Skin of body (tissue), 2 donors: ENCODE measurements around the gene E2F6. TPM values are rescaled to one million over a fixed set of nuclear protein-coding genes. Genes with fewer than 3 reads are reported as not detected.

Experiments used
- DNase-seq: peaks from one replicate; lab custom pipeline; 2025; lab: John Stamatoyannopoulos, UW
- total RNA-seq: library from RNA; depleted of rRNA; stranded (reverse); fragments of >200 nt; gene quantifications from one replicate; pipeline ENCODE4 v1.2.3, GENCODE V29; 2014

The E2F6 gene
- total RNA-seq, 1 donor from 2014 or later = 9.6 TPM

DNA sequence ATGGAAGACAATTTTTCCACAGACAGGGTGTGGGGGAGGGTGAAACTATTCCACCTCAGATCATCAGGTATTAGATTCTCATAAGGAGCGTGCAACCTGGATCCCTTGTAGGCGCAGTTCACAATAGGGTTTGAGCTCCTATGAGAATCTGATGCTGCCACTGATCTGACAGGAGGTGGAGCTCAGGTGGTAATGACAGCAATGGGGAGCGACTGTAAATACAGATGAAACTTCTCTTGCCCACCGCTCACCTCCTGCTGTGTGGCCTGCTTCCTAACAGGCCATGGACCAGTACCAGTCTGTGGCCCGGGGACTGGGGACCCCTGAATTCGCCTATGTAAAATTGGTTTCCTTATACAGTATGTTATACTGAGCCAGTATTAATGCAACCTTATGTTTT, 27.3 kb upstream of the E2F6 start:
- no peak for DNase-seq

DNA sequence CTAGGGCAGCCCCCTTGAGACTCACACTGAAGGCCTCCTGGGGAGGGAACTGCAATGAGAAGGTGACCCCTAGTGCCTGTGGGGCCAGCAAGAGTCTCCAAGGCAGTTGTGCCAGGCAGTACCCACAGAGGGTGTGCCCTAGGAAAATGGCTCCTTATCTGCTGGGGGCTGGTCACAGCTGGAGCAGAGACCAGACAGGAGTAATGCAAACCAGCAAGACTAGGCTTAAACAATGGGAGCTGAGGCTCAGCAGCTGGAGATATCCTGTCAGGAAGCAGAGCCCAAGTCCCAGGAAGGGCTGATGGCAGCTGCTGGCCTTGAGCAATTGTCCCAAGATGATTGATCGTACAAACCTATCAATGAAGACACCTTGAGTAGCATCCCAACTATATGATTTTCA, 26.8 kb upstream of the E2F6 start:
- DNase-seq = no peak

DNA sequence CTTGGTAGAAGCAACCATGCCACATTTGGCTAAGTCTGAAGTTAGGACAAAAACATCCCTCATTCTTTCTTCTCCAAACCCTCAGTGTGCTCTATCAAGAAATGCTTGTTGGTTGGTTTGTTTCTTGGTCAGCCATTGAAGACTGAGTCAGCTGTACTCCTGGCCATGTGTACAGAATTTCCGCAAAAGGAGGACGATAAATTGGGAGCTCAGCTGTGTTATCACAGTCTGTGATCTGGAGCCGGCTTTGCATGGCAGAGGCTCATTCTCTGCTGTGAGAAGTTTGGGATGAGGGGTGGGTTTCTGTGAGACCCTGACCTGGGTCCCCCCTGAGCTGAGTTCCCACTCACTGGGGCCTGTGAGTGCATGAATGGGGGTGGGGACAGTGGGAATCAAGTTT, 26.3 kb upstream of the E2F6 start:
- no peak for DNase-seq

DNA sequence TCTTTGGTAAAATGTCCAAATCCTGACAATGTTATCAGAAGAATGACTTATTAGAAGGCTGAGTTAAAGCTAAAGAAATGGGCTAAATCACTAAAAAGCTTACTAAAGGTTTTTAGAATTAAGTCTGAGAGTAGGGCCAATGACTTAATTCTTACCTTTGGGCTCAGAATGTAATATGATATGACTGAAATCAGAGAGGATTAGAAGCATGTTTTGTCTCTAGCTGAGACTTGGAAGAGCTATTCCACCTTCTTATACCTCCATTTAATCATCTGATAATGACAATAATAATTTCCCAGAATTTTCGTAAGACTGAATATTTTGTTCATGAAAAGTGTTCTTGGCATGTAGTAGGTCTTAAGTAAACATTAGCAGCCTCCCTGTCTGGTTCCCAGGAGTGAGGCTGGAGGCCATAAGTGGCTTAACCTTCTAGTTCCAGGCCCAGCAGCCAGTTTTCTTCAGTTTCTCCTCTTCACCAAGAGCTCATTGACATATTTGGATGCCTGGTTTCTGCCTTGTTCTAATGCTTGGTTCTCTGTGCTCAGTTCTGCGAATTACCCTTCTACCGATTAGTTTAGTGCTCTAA, 25.5 kb upstream of the E2F6 start:
- no peak for DNase-seq

DNA sequence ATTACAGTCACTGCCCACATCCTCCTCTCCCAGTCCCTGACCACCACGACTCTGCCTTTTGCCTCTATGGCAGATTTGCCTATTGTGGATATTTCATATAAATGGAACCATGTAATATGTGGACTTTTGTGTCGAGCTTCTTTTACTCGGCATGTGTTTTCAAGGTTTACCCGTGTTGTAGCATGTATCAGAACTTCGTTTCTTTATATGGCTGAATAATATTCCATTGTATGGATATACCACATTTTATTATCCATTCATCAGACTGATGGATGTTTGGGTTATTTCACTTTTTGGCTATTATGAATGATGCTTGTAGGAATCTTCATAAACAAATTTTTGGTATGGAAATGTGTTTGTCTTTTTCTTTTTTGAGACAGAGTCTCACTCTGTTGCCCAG, 24.2 kb upstream of the E2F6 start:
- DNase-seq = no peak

DNA sequence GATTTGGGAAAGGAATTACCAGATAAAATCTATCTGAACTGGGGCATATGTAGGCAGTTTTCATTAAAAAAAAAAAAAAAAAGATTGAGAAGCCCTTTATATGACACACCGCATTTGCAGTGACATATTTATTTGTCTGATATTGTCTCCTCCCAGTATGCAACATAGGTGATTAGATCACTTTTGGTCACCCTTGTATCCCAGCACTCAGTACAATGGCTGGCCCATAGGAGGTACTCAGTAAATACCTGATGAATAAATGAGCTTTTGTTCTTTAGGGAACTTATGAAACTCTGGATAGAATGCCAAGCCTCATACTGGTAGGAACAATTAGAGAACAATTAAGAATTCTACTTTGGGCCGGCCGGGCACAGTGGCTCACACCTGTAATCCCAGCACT, 22.8 kb upstream of the E2F6 start:
- DNase-seq = no peak

DNA sequence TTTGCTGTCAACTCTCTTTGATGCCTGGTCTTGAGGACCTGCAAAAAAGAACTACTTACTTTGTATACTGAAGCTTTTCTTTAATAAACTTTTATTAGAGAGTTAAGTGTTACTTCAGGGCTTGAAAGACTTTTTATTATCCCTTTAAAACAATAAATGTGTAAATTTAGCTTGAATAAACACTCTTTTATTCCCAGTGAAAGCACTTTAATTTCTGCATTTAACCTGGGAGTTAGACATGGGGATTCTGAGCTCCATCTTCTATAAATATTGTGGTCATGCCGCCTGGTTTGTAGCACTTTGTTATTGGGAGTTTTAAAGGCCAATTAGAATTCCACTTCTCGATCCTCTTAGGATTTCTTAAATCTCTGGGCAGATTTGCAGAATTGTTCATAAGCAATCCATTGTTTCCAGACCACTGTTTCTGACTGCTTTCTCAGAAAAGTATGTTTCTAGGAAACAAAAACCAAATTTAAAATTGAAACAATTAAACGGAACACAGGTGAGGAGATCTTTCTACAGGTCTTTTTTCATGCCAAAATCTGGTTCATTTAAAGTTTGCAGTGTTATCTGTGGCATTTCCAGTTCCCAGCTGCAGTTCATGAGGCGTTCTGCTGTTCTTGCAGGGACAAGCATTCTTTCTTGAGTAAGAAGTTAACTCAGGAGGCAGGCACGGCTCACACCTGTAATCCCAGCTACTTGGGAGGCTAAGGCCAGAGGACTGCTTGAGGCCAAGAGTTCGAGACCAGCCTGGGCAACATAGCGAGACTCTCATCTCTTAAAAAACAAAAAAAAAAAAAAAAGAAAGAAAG, 18.1 kb upstream of the E2F6 start:
- DNase-seq = no peak

DNA sequence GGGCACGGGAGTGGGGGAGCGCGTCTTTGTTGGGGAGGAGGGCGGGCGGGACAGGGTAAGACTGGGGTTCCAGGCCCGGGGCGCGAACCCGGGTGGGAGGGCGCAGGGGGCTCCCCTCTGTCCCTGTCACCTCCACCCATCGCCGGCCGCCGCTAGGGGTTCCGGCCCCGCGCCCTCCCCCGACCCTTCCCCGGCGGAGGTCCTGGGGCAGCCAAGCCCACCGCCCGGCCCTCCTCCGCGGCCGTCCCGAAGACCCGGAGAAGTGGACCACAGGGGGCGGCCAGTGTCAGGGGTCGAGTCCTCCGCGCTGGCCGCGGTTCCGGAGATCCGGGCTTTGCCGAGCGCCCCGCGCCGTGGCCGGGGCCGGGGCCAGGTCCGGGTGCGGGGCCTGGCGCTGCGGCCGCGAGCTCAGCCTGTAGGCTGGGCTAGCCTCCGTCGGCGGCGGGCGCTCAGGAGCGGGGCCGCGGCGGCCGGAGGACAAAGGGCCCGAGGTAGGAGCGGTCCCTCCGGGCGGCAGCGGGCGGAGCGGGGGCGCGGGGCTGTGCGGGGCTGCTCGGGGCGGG, 16.6 kb upstream of the E2F6 start:
- DNase-seq = no peak

DNA sequence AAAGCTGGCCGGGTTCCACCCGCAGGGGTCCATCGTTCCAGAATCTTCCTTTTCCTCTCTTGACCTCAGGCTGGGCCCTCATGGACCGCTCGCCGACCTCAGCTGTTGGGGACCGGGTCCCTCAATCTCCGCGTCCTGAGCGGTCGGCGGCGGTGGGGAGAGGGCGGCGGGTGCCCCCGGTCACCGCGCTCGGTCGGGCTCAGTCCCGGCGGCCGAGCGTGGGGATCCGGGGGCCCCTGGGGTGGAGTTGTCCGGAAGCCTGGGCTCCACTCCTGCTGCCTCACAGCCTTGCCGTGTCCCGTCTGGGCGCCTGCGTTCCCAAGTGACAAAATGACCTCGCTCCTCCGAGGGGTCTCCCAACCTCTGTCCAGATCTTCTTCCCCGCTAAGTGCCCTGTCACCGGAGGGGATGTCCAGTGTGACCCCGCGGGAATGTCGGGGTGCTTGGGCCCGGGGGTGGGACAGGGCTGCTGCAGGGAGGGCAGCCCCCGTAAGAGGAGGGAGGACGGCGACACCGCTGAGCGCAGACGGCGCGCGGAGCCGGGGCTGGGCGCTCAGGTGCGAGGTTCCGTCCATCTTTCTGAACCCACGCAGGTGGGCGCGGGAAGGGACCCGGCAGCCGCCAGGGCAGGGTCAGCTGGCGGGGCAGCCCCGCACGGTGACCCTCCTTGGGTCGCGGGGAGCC, 16.0 kb upstream of the E2F6 start:
- no peak for DNase-seq

DNA sequence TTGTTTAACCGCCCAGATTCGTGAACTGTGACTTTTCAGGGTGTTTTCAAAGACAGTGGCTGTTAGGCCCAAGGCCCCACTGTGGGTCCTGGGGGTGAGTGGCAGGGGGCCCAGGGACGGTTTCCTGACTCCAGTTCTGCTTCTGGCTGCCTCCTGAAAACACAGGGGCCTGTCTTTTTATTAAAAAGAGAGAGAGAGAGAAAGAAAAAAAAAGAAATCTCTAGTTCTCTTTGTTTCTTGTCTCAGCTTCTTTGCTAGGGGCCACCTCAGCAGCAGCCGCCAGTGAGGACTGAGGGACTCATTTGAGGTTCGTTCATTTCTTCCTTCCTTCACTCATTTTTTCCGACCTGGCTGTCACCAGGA, 15.4 kb upstream of the E2F6 start:
- DNase-seq = no peak

DNA sequence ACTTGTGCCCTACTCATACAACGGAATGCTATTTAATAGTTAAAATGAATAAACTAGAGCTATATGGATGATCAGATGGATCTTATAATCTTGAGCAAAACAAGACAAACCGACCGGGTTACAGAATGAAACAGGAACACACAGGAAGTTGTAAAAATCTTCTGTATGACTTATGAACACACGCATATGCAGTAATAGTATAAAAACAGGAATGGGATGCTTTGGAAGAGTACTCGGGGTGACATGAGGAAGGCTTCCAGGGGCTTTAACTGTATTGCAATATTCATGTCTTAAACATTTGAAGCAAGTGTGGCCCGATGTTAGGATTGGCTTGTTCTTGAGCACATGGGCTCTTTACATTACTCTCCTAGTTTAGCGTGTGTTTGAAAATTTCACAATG, 14.9 kb upstream of the E2F6 start:
- DNase-seq = peak; percentile 57

DNA sequence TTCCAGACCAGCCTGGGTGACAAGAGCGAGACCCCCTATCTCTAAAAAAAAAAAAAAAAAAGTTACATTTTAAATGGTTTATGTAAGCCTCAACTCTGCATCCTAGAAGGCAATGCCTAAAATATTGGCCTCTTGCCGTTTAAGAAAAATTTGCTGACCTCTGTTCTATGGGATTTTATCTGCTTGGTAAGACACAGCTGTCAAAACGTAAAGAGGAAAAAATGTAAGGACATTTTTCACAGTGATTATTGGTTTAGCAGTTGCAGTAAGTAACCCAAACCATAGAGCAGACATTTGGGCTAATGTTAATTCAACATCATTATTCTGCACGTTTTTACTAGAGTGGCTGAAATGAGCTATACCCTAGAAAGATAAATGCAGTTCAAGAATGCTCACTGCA, 14.4 kb upstream of the E2F6 start:
- DNase-seq = peak; percentile 47

DNA sequence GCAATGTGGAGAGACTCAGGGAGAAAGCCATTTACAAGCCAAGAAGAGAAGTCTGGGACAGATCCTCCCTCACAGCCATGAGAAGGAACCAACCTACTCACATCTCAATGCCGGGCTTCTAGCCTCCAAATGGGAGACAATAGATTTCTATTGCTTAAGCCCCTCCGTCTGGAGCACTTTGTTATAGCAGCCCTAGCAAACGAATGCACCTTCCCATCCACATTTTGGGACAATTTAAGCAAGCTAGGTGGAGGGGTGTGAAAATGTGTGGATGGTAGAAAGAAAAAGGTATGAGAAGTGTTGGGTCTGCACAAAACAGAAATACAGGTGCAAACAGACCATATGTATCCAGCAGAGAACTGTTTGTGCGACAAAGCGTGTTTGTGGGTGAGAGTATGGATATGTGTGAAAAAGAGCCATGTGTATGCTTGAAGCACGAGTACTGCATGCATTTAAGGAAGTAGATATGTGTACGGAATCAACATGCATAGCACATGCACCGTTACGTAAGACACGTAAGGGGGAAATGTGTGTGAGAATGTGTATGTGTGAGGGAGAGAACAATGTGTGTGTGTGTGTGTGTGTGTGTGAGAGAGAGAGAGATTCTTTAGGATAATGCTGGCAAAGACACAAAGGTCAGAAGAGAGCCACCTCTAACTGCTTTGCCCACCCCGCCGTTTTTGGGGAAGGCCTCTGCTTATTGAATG, 13.1 kb upstream of the E2F6 start:
- DNase-seq = peak; percentile 9

DNA sequence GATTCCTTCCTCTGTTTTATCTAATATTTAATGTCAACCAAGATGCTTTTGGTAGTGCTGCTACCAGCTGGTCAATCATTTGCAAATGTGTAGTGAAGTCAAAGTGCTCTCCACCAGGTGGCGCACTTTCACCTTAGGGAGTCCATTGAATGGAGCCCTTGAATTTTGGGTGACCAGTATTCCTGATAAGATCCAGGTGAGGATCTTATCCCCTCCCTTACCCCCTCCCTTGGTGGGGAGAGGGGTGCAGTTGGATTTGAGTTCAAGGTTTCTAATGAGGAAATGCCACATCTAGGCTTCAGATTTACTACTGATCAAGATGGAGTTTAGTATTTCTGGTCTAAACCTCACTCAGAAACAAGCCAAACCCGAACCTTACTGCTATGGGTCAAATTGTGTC, 12.0 kb upstream of the E2F6 start:
- peak; percentile 31 for DNase-seq

DNA sequence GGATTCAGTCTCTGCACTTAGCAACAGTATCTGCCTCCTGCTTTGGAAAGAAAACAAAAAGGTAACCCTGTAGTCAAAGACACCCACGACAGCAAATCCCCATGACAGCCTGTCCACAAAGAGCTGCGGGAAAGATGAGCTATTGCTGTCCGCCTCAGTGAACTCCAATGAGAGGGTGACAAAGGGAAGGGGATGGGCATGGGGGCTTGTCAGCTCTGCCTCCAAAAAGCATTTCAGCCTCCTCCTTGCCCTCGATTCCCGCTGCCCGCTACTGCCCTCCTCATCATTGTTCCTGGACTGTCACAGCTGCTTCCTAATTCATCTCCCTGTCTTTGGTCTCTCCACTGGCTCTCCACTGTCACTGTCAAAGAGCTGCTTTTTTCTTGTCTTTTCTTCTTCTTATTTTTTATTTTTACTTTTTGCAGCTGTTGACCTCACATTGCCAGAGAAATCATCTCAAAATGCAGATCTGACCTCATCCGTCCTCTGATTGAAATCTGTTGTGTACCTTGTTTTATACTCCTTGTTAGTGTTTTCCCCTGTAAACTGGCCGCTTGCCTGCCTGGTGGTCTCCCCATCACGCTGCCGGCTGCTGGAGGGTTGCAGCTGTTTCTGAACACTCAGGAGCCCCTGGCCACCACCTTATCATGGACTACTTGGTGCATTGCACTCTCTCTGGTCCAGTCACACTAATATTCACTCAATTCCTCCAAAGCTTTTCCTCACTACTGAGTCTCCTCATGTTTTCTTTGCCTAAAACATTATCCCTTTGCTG, 7.9 kb upstream of the E2F6 start:
- DNase-seq = no peak

DNA sequence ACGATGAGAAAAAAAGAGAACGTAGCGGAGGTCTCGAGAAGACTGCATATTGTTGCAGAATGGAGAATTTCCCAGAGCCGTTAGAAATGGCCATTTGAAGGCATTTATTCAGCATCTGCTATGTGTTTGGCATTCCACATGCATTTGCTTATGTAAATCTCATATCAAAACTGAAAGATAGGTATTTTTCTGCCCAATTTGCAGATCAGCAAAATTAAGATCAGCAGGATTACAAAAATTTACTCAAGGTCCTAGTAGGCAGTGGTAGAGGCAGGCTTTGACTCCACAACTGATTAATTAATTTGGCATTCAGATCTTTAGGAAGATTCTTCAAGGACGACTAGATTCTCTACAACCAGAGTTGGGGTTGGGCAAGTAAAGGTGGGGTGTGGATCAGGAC, 1.8 kb upstream of the E2F6 start:
- no peak for DNase-seq

DNA sequence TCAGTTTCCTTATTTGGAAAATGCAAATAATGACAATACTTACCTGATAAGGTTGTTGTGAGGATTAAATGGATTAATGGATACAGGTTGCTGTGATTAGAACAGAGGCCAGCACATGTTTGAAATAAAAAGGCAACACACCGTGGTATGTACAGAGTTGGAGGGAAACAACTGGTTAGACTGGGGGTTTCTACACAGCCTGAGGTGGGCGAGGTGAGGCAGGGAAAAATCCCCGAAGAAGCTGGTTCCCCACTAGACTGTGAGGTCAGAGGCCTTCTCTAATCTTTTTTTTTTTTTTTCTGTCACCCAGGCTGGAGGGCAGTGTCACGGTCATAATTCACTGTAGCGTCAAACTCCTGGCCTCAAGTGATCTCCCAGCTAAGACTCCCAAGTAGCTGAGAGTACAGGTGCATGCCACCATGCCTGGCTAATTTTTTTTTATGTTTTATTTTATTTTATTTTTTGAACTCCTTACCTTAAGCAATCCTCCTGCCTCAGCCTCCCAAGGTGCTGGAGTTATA, 1.2 kb upstream of the E2F6 start:
- no peak for DNase-seq

DNA sequence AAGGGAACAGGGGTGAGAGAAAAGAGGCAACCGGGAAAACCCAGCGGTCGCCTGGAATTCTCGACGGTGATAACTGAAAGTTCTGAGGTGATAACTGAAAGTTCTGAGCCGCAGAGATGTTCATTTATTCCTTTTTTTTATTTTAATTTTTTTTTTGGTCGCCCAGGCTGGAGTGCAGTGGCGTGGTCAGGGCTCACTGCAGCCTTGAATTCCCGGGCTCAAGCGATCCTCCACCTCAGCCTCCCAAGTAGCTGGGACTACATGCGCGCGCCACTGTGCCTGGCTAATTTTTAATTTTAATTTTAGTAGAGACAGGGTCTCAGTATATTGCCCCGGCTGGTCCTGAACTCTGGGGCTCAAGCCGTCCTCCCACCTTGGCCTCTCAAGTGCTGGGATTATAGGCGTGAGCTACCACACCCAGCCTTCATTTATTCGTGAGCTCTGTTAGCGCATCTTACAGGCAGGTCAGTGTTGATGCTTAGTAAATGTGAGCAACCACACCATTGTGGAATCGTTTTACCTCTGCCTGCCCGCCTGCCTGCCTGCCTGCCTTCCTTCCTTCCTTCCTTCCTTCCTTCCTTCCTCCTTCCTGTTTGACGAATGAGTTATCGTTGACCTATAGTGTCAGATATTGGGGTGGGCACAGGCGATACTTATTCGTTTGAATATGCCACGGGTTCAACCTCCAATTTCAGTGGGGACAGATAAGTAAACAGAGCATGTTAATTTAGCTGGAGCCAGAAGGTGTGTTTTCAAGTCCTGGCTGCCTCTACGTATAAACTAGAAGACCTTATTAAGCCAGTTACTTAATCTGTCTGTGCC, 557 bp upstream of the E2F6 start:
- DNase-seq = no peak

DNA sequence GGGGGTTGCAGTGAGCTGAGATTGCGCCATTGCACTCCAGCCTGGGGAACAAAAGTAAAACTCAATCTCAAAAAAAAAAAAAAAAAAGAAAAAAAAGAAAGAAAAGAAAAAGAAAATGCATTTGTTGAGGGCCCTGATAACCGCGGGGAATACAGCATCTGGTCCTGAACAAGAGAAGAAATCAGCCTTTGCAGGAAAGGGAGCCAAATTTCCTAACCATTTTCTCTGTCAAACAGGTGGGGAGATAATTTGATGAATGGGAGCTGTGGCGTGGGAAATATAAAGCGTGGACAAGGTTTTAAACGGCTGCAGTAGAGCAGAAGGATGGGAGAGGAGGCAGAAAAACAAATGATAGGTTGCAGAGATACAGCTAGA, 864 bp downstream of the E2F6 start:
- no peak for DNase-seq

DNA sequence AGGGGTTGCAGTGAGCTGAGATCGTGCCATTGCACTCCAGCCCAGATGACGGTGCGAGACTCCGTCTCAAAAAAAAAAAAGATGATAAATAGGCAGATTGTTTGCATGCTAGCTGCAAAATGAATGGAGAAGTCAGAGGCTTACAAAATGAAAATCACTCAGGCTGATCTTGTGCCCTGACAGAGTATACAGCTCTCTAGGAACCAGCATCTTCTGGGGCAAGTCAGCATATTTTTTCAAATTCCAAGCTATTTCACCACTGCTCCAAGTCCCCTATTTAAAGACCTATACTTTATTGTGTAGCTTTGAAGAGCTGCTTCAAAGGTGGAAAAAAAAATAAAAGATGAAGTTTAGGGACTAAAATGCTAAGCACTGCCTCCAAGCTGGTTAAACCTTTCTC, 6.1 kb downstream of the E2F6 start:
- DNase-seq = no peak
